Gastroesophageal sphincter (tissue), 3 donors: ENCODE results near the gene INPP4B.

Source experiments
- CTCF ChIP-seq, 4 experiments: fragments of 200-600 bp in 2 of 4; fragments of 450-650 bp in 2 of 4; sonication (generic) in 1 of 4; IDR thresholded peaks; one replicate each; pipeline ENCODE4 v1.5.1; 2017 to 2019; ENCODE audit warnings: antibody characterized with exemption in 4 of 4, mild to moderate bottlenecking in 2 of 4, moderate library complexity in 2 of 4
- EP300 ChIP-seq: sonication (generic); formaldehyde crosslinking; IDR thresholded peaks from one replicate; pipeline ENCODE4 v1.6.1; 2017; ENCODE audit warnings: antibody characterized with exemption, mild to moderate bottlenecking
- POLR2A ChIP-seq, 2 donors: fragments of 450-650 bp; IDR thresholded peaks; one replicate each; pipeline ENCODE4 v1.6.1; 2017; ENCODE audit warnings: antibody characterized with exemption in 2 of 2, mild to moderate bottlenecking in 2 of 2, moderate library complexity in 1 of 2
- POLR2AphosphoS5 ChIP-seq: sonication (generic); formaldehyde crosslinking; IDR thresholded peaks from one replicate; pipeline ENCODE4 v1.6.1; 2017; ENCODE audit warnings: antibody characterized with exemption

- TF ChIP-seq CTCF (IDR thresholded peaks at IDR 0.05) (no peak), POLR2A (IDR thresholded peaks at IDR 0.05) (no peak), EP300 (no peak), POLR2AphosphoS5 (no peak)
Observed at GRCh38 chr4:142005519-142005918, 840.6 kb downstream of the INPP4B start.
